Measurements from ENCODE around the gene TSC2.

Gene TSC2

GRCh38 chr16:2042986-2043666 is 4.7 kb upstream of the TSC2 start:
- no peak for DNase-seq (ENCODE audit: low read depth in 2 of 3, low spot score in 1 of 3)

DNA sequence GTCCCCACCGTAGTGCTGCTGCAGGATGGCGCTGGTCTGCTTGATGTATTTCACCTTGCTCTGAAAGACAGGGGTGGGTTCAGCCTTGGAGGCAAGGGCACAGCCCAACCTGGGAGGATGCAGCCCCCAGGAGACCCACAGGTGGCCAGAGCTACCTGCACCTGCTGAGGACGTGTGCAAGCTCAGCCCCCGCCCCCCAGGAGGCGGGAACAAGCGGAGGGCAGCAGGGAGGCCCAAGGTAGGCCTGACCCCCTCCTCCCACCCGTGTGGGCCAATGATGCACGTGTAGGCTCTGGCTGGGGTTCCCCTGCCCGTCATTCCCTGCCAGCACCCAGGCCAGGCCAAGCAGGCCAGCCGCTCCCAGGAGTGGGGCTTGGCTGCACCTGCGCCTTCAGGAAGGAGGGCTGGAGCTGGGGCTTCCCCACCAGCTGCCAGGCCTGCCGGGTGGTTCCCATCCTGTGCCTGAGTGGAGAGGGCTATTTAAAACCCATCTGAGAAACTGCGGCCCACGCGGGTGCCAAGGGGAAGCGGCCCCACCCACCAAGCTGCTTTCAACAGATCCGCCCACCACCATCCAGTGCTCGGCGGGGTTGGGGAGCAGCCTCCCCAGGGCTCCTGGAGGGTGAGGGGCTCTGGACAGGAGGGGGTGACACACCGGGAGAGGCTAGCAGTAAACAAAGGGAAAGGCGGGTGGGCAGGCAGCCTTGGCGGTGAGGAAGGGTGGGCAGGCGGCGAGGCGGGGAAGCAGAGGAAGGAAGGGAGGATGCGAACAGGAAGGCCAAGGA is 3.9 kb upstream of the TSC2 start:
- DNase-seq (ENCODE audit: low read depth in 2 of 3, low spot score in 1 of 3): no peak

DNA sequence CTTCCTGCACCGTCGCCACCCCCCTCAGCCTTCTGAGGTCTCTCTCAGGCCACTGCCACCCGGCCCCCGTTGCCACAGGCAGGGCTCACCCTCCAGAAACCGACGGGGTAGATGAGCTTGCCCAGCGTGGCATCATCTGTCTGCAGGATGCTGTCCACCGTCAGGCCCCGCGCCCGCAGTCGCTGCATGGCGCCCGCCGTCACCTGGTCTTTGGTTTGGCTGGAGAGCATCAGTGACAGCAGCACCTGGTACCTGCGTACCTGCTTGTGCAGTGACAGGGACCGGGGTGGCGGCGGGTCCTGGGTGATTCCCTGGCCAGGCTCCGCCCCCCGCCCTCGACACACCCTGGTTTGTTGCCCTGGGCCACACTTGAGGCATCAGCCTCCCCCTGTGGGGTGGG is 3.2 kb upstream of the TSC2 start:
- no peak for DNase-seq (ENCODE audit: low read depth in 2 of 3, low spot score in 1 of 3)

DNA sequence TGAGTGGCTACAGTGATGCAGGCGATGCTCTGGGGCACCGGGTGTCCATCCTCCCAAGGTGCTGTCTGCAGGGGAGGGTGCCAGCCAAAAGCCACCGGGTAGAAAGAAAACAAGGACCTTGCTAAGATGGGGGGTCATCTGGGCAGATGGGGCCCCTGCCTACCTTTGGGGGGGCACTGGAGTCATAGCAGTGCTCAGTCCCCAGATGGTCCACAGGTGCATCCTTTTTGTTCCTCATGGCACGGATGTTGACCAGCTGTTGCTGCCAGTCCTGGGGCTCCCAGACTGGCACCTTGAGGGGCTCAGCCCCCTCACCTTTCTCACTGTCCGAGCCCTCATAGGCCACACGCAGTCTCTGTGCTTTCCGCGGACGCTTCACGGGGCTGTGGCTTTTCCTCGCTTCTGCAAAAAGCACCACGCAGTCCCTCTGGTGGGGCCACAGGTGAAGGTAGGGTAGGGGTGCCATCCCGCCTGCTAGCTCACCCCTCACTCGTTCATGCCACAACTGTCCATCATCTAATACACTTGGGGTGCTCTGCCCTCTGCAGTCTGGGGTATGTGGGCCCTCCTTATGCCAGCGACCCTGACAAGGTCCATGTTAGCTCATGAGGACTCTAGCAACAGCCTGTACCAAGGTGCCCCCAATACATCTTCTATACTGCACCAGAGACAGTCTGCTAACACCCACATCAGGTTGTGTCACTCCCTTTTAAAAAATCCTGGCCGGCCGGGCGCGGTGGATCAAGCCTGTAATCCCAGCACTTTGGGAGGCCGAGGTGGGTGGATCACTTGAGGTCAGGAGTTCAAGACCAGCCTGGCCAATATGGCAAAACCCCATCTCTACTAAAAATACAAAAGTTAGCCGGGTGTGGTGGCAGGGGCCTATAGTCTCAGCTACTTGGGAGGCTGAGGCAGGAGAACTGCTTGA is 1.6 kb upstream of the TSC2 start:
- no peak for DNase-seq (ENCODE audit: low read depth in 2 of 3, low spot score in 1 of 3)

DNA sequence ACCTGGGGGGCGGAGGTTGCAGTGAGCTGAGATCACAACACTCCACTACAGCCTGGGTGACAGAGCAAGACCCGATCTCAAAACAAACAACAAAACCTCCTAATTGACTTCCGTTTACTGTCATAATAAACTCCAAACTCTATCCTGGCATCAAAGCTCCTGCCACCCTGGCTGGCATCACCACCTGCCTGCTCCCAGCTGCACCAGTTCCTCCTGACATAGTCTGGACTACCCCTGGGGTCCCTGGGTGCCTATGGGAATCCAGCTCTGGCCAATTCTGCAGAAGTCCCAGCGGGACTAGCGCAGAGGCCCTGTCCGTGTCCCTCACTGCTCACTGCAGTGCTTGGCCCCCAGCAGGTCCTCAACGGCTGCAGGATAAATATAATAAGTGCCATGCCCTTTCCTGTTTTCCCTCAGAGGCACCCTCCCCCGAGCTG is 874 bp upstream of the TSC2 start:
- DNase-seq (ENCODE audit: low read depth in 2 of 3, low spot score in 1 of 3): no peak

- DNase-seq (ENCODE audit: low read depth in 2 of 3, low spot score in 1 of 3): no peak
Observed at GRCh38 chr16:2048116-2048543, 345 bp downstream of the TSC2 start.

DNA sequence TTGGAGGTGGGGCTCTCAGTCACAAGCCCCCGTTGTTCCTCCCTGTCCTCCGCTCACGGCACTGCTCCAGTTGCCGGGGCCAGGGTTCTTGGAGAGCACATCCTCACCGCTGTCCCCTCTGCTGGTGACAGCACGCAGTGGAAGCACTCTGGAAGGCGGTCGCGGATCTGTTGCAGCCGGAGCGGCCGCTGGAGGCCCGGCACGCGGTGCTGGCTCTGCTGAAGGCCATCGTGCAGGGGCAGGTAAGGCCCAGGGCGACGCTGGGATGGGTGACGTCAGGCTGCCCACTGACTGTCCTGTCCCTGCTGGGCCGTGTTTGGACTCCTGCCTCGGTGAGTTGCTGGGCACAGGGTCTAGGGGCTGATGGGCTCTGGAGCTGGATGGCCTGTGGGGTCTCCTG is 5.4 kb downstream of the TSC2 start:
- DNase-seq (ENCODE audit: low read depth in 2 of 3, low spot score in 1 of 3): no peak

DNA sequence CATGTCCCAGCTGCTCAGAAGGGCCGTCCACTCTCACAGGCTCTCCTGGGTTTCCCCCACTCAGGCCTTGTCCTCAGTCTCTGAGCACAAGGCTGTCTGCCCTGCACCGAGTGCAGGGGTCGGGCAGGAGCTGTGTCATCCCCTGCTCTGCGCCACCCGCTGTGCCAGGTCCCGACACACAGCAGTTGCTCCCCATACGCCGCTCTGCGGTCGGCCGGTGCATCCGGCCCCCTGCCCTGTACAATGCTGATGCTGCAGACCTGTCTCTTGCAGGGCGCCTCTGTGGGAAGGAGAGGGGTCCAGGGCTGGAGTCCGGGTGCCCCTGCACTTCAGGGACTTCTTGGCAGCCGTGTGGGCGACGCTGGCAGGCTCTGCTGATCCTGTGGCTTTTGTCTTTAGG is 6.1 kb downstream of the TSC2 start:
- no peak for DNase-seq (ENCODE audit: low read depth in 2 of 3, low spot score in 1 of 3)

DNA sequence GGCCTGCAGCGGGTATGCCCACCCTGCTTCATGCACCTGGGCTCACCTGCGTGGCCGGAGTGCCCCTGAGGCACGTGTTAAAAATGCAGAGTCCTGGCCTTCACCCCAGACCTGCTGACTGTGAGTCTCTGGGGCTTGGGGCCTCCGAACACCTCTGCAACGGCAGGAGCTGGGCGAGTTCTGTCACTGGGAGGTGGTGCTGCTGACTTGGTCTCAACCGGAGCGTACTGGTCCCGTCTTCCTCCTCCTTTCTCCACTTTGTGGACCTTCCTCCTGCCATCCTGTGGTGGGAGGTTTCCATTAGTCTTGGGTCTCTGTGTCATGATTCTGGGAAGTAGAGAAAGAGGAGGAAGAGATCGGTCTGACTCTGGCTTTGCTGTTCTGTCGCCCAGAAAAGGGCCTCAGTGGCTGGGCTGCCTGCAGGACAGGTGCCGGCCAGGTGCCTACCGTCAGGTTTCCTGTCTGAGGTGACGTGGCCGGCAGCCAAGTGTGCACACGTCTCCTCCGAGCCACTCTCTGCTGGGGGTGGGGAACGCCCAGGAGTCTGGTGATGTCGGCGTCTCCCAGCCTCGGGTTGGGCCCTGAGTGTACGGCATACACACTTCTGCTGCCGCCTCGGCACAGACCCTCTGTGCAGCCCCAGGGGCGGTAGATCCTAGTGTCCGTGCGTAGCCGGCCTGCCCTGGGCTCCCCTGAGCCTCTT is 6.9 kb downstream of the TSC2 start:
- no peak for DNase-seq (ENCODE audit: low read depth in 2 of 3, low spot score in 1 of 3)

- DNase-seq (ENCODE audit: low read depth in 2 of 3, low spot score in 1 of 3): no peak
Observed at GRCh38 chr16:2056077-2056476, 8.3 kb downstream of the TSC2 start.

DNA sequence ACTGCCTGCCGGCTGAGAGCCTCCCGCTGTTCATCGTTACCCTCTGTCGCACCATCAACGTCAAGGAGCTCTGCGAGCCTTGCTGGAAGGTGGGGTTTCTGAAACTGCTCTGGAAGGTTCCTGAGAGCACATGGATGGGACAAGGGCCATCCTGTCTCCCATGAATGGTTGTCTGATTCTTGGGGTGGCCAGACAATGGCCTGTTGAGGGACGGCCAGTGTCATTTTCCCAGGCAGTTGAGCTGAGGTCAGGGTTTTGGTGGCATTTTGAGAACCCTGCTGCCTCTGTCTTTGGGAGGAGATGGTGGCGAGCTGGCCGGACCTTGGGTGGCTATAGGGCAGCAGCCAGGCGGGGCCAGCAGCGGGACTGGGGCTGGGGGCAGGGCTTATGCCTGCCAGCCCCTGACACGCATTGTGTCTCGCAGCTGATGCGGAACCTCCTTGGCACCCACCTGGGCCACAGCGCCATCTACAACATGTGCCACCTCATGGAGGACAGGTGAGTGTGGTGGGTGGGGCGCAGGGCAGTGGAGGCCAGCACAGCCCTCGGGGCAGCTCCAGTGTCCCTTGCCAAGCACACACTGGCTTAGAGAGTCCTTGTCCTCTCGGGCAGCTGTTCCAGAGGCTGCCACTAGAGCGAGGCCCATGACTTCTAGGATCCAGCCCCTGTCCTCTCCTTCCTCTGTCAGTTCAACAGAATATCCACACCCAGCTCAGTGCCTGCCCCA is 9.1 kb downstream of the TSC2 start:
- no peak for DNase-seq (ENCODE audit: low read depth in 2 of 3, low spot score in 1 of 3)

DNA sequence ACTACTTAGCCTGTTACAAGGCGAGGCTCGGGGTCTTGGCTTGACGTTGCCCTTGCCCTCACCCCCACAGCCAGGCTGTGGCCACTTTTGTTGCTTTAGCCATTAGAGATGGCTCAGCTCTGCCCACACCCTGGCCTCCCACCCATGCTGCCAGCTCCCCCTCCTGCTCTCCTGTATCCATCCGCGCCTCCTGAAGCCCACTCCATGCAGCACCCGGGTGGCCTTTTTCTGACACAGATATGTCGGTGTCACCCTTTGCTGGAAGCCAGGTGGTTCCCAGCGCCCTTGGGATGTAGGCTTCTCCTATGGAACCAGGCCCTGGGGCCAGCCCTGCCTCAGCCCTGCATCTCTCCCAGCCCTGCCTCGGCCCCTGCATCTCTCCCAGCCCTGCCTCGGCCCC is 9.7 kb downstream of the TSC2 start:
- DNase-seq (ENCODE audit: low read depth in 2 of 3, low spot score in 1 of 3): no peak

DNA sequence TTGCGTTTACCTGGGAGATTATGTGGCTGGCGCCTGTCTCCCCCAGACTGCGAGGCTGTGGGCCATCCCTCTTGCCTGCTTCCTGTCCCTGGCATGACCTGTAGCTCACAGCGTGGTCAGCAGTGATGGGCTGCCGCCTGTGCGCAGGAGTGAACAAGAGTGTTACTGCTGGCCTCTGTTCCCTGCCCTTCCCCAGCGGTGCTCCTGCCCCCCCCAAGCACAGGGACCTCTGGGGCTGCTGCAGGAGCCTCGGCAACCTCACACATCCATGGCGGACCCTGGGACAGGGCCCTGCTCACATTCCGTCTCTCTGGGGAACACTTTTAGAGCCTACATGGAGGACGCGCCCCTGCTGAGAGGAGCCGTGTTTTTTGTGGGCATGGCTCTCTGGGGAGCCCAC is 10.6 kb downstream of the TSC2 start:
- DNase-seq (ENCODE audit: low read depth in 2 of 3, low spot score in 1 of 3): no peak

GRCh38 chr16:2058872-2059271 is 11.1 kb downstream of the TSC2 start:
- DNase-seq (ENCODE audit: low read depth in 2 of 3, low spot score in 1 of 3): no peak

GRCh38 chr16:2060346-2060745 is 12.6 kb downstream of the TSC2 start:
- no peak for DNase-seq (ENCODE audit: low read depth in 2 of 3, low spot score in 1 of 3)

- DNase-seq (ENCODE audit: low read depth in 2 of 3, low spot score in 1 of 3): no peak
Observed at GRCh38 chr16:2061023-2061422, 13.2 kb downstream of the TSC2 start.

GRCh38 chr16:2061526-2061925 is 13.7 kb downstream of the TSC2 start:
- no peak for DNase-seq (ENCODE audit: low read depth in 2 of 3, low spot score in 1 of 3)

GRCh38 chr16:2062801-2063200 is 15.0 kb downstream of the TSC2 start:
- no peak for DNase-seq (ENCODE audit: low read depth in 2 of 3, low spot score in 1 of 3)

GRCh38 chr16:2063861-2064260 is 16.1 kb downstream of the TSC2 start:
- no peak for DNase-seq (ENCODE audit: low read depth in 2 of 3, low spot score in 1 of 3)

DNA sequence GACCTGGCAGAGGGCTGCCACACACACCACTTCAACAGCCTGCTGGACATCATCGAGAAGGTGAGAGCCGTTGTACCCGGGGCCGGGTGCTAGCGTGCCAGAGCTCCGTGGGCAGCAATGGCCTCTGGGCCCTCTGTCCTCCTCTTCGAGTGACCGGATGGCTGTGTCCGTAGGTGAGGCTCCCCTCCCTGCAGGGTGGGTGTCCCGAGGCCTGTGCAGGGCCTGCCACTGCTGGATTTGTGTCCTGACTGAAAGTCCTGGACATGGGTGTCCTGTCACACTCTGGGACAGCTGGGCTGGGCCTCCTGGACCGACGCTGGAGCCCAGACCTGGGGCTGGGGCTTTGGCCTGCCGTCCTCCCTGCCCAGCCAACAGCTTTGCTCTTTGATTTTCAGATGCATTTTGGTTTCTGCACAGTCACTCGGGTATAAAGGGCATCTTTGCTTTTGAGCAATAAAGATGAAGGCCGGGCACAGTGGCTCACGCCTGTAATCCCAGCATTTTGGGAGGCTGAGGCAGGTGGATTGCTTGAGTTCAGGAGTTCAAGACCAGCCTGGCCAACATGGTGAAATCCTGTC is 16.7 kb downstream of the TSC2 start:
- DNase-seq (ENCODE audit: low read depth in 2 of 3, low spot score in 1 of 3): no peak

Data from stimulated activated CD4-positive, alpha-beta T cell treated with anti-CD3 and anti-CD28 coated beads, Interleukin-12 subunit alpha, Interleukin-12 subunit beta, amount 100 ng/mL, for 48 hours (primary cell).